A549 (cell line): ENCODE results near the gene RNF167. TPM values are rescaled to one million over a fixed set of nuclear protein-coding genes. Genes with fewer than 3 reads are reported as not detected.

Experiments used
- ATAC-seq, 2 experiments: fragments of 200-7000 bp in 1 of 2; fragments of >200 bp in 1 of 2; cut with Nextera tagmentation in 1 of 2; cut with Tn5 transposase in 1 of 2; 3 replicates each; pipeline versions ENCODE4 v1.8.0 to v1.9.1; 2018 to 2020; ENCODE audit warnings: mild to moderate bottlenecking in 1 of 2, moderate library complexity in 1 of 2
- CTCF ChIA-PET: fragments of 300-600 bp; sonication (Branson Sonifier 250); formaldehyde crosslinking; extraction: SDS; loops from one replicate; lab custom pipeline; 2021; ENCODE audit warnings: antibody characterized with exemption, inconsistent platforms; lab: Yijun Ruan, JAX
- POLR2A ChIA-PET: fragments of 350-600 bp; formaldehyde crosslinking; extraction: SDS; loops from one replicate; lab custom pipeline; 2021; ENCODE audit warnings: antibody characterized with exemption, inconsistent platforms; lab: Yijun Ruan, JAX
- DNase-seq, 2 experiments: peaks; one replicate each; pipeline versions ENCODE4 v3.0.0 to v3.0.0-alpha.2; 2011 to 2016; ENCODE audit warnings: low read depth in 1 of 2, low spot score in 1 of 2
- FAIRE-seq: peaks from 2 replicates; lab custom pipeline; 2011; peaks lifted over from hg19 to GRCh38; lab: Jason Lieb, UNC
- H3K27ac ChIP-seq, 2 experiments: fragments of >200 bp; sonication (Bioruptor Twin); formaldehyde crosslinking; 3 replicates each; pipeline ENCODE4 v1.5.1; 2016 to 2017
- H3K4me1 ChIP-seq: fragments of >200 bp; sonication (Bioruptor Twin); formaldehyde crosslinking; 3 replicates; pipeline ENCODE4 v1.6.1; 2016
- H3K4me2 ChIP-seq: fragments of >200 bp; sonication (Bioruptor Twin); formaldehyde crosslinking; 3 replicates; pipeline ENCODE4 v1.6.1; 2016
- H3K4me3 ChIP-seq: fragments of >200 bp; sonication (Bioruptor Twin); formaldehyde crosslinking; 3 replicates; pipeline ENCODE4 v1.5.1; 2016
- H3K9me3 ChIP-seq: fragments of >200 bp; sonication (Bioruptor Twin); formaldehyde crosslinking; 3 replicates; pipeline ENCODE4 v1.6.1; 2016
- BHLHE40 ChIP-seq: IDR thresholded peaks from 2 replicates; pipeline ENCODE4 v1.6.1; 2012; ENCODE audit warnings: low read depth, low read length, inconsistent platforms
- CEBPB ChIP-seq, 2 experiments: fragments of >200 bp in 1 of 2; sonication (Bioruptor Twin) in 1 of 2; formaldehyde crosslinking in 1 of 2; IDR thresholded peaks; 2 replicates each; pipeline ENCODE4 v1.6.1; 2012 to 2016
- CHD2 ChIP-seq: fragments of 150-350 bp; IDR thresholded peaks from 2 replicates; pipeline ENCODE4 v1.6.1; 2014; ENCODE audit warnings: low read length; ENCODE audit not compliant: partially characterized antibody
- CHD4 ChIP-seq: fragments of 200-600 bp; sonication (generic); IDR thresholded peaks from 2 replicates; pipeline ENCODE4 v1.6.1; 2016; ENCODE audit warnings: antibody characterized with exemption, mild to moderate bottlenecking, borderline replicate concordance
- EHF ChIP-seq: fragments of 250-450 bp; sonication (Bioruptor Pico); IDR thresholded peaks from 2 replicates; pipeline ENCODE4 v1.5.0; 2020; ENCODE audit warnings: mild to moderate bottlenecking
- EHMT2 ChIP-seq: fragments of 200-600 bp; sonication (generic); IDR thresholded peaks from 2 replicates; pipeline ENCODE4 v1.6.1; 2016; ENCODE audit warnings: antibody characterized with exemption, low read depth, mild to moderate bottlenecking, moderate library complexity
- ELK1 ChIP-seq: fragments of 150-350 bp; IDR thresholded peaks from 2 replicates; pipeline ENCODE4 v1.6.1; 2014; ENCODE audit warnings: low read depth, mild to moderate bottlenecking, low read length
- EP300 ChIP-seq, 2 experiments: fragments of >200 bp; sonication (Bioruptor Twin); formaldehyde crosslinking; IDR thresholded peaks; 2 replicates in 1 of 2; 3 replicates in 1 of 2; pipeline ENCODE4 v1.6.1; 2016 to 2017
- ESRRA ChIP-seq: fragments of 150-350 bp; IDR thresholded peaks from 2 replicates; pipeline ENCODE4 v1.6.1; 2014; ENCODE audit warnings: mild to moderate bottlenecking, low read length, borderline replicate concordance
- FOSL2 ChIP-seq, 2 experiments: fragments of 450-650 bp in 1 of 2; fragments of >200 bp in 1 of 2; sonication (Bioruptor Twin) in 1 of 2; formaldehyde crosslinking; IDR thresholded peaks; 2 replicates each; pipeline versions ENCODE4 v1.5.0 to v1.6.1; 2016 to 2020; ENCODE audit warnings: mild to moderate bottlenecking in 1 of 2, moderate library complexity in 1 of 2
- FOXS1 ChIP-seq: fragments of 250-450 bp; sonication (Bioruptor Pico); IDR thresholded peaks from 2 replicates; pipeline ENCODE4 v1.5.0; 2020; ENCODE audit warnings: mild to moderate bottlenecking, moderate library complexity
- KDM1A ChIP-seq: fragments of 200-600 bp; sonication (generic); IDR thresholded peaks from 2 replicates; pipeline ENCODE4 v1.6.1; 2016; ENCODE audit warnings: low read depth, mild to moderate bottlenecking
- MAZ ChIP-seq: fragments of 150-350 bp; IDR thresholded peaks from 2 replicates; pipeline ENCODE4 v1.6.1; 2014; ENCODE audit warnings: antibody characterized with exemption, low read depth, low read length, borderline replicate concordance
- MYC ChIP-seq: IDR thresholded peaks from 2 replicates; pipeline ENCODE4 v1.6.1; 2012; ENCODE audit warnings: mild to moderate bottlenecking, inconsistent platforms, low read length, improper control_type of control experiment, borderline replicate concordance
- NFE2L2 ChIP-seq: fragments of 150-350 bp; conservative IDR thresholded peaks from 2 replicates; pipeline ENCODE4 v1.6.1; 2014; ENCODE audit warnings: low read length
- NPAS2 ChIP-seq: fragments of 250-450 bp; sonication (Bioruptor Pico); IDR thresholded peaks from 2 replicates; pipeline ENCODE4 v1.8.0; 2022; ENCODE audit warnings: mild to moderate bottlenecking, moderate library complexity, borderline replicate concordance
- PHF8 ChIP-seq: fragments of 200-600 bp; sonication (generic); IDR thresholded peaks from 2 replicates; pipeline ENCODE4 v1.6.1; 2016; ENCODE audit warnings: low read depth, mild to moderate bottlenecking, antibody characterized with exemption, moderate library complexity, borderline replicate concordance
- RAD21 ChIP-seq, 2 experiments: fragments of >200 bp in 1 of 2; sonication (Bioruptor Twin) in 1 of 2; formaldehyde crosslinking in 1 of 2; IDR thresholded peaks in 1 of 2; conservative IDR thresholded peaks in 1 of 2; 2 replicates in 1 of 2; 3 replicates in 1 of 2; pipeline ENCODE4 v1.6.1; 2012 to 2018; ENCODE audit warnings: inconsistent platforms in 1 of 2
- RARB ChIP-seq: fragments of 250-450 bp; sonication (Bioruptor Pico); IDR thresholded peaks from 2 replicates; pipeline ENCODE4 v1.8.0; 2021; ENCODE audit warnings: mild to moderate bottlenecking, moderate library complexity
- RCOR1 ChIP-seq: fragments of 150-350 bp; IDR thresholded peaks from 2 replicates; pipeline ENCODE4 v1.6.1; 2014; ENCODE audit warnings: antibody characterized with exemption, low read length, low read depth
- RNF2 ChIP-seq: fragments of 200-600 bp; sonication (generic); IDR thresholded peaks from 2 replicates; pipeline ENCODE4 v1.6.1; 2016; ENCODE audit warnings: low read depth, mild to moderate bottlenecking, antibody characterized with exemption, moderate library complexity, borderline replicate concordance
- SMC3 ChIP-seq: fragments of >200 bp; sonication (Bioruptor Twin); formaldehyde crosslinking; IDR thresholded peaks from 3 replicates; pipeline ENCODE4 v1.6.1; 2018; ENCODE audit warnings: inconsistent platforms
- TFCP2L1 ChIP-seq: fragments of 250-450 bp; sonication (Bioruptor Pico); IDR thresholded peaks from 2 replicates; pipeline ENCODE4 v1.5.0; 2021; ENCODE audit warnings: mild to moderate bottlenecking
- WGBS: methylation state at CpG from one replicate; pipeline ENCODE4 v1.1.6; 2017; ENCODE audit errors: missing lambda C conversion rate; 5-methylcytosine and 5-hydroxymethylcytosine counted together
- polyA plus RNA-seq, 4 experiments: library from polyadenylated mRNA; depleted of rRNA in 3 of 4; stranded (reverse); fragments of >200 nt; fragmentation: RNase III in 1 of 4; extraction: RNeasy Plus Mini Kit Qiagen cat#74134 plus additional on column Dnase treatment in 1 of 4; gene quantifications; 2 replicates in 3 of 4; 3 replicates in 1 of 4; pipeline ENCODE4 v1.2.3, GENCODE V29; 2011 to 2017
- TF ChIP-seq, protein P1 (sequence below): IDR thresholded peaks from 2 replicates; pipeline ENCODE4 v1.6.1; 2012
- TF ChIP-seq, protein P2 (sequence below): fragments of >200 bp; sonication (Bioruptor Twin); formaldehyde crosslinking; IDR thresholded peaks from 3 replicates; pipeline ENCODE4 v1.5.1; 2016

The RNF167 gene
- polyA plus RNA-seq, 2 of the 4 experiments (the other 2 are of a cell fraction): 86.4 to 98.7 TPM

DNA sequence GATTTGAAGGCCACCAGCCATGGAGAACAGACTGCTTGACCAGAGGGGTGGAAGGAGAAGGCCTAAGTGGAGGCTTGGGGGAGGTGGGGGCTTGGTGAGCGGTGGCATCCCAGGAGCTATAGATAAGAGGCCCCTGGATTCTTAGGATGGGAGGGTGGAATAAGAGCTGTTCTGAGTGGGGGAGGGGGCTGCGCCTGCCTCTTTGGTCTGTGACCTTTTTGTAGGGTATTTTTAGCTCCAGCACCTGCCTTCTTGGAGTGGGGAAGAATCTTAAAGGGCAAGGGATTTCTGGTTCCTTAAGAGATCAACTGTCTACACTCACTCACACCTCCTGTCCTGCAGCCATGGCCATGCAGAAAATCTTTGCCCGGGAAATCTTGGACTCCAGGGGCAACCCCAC is 11.4 kb downstream of the RNF167 start:
- TF ChIP-seq NFE2L2 (no peak), RARB (CRISPR knock-in tag) (no peak), FOSL2 (IDR thresholded peaks at IDR 0.05) (no peak), FOSL2 (CRISPR knock-in tag; IDR thresholded peaks at IDR 0.05) (no peak), PHF8 (no peak), MYC (no peak), BHLHE40 (no peak), EHF (CRISPR knock-in tag) (no peak), RAD21 (conservative IDR thresholded peaks at IDR 0.05 in 1 of 2, IDR thresholded peaks at IDR 0.05 in 1 of 2) (no peak), KDM1A (no peak), CHD4 (no peak), CHD2 (no peak), TFCP2L1 (CRISPR knock-in tag) (no peak), RCOR1 (no peak), FOXS1 (CRISPR knock-in tag) (no peak), ESRRA (no peak), SMC3 (no peak), EHMT2 (no peak), EP300 (IDR thresholded peaks at IDR 0.05) (no peak)
- TF ChIP-seq, protein P1, sequence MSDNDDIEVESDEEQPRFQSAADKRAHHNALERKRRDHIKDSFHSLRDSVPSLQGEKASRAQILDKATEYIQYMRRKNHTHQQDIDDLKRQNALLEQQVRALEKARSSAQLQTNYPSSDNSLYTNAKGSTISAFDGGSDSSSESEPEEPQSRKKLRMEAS: no peak
- Histone ChIP-seq H3K9me3 (no peaks in the 10 kb centered on the region), H3K27ac (peak overlapping the region; percentile 99), H3K4me1 (peaks cover 28% of the 10 kb centered on the region), H3K4me3 (peak overlapping the region; percentile 98), H3K4me2 (peak overlapping the region; percentile 99)
- 71% methylated on average over 3 of the region's 3 CpGs for WGBS
- DNase-seq: no peak
- ATAC-seq: no peak
- FAIRE-seq: no peak
- ChIA-PET POLR2A (interaction anchor here (1.0 to 4.9 kb wide), 3 partner anchors 12 to 19 kb away, joined by 3 to 78 read pairs (median 68); partner anchors contain the start of genes RNF167, SLC25A11 and SPAG7), CTCF (interaction anchor here (1.1 to 7.1 kb wide), 7 partner anchors 14 to 110 kb away, joined by 4 to 63 read pairs (median 7); partner anchors contain the start of genes CAMTA2 and SPAG7)

GRCh38 chr17:4953451-4953961 is 13.4 kb downstream of the RNF167 start:
- Histone ChIP-seq H3K4me2 (no peak overlapping the region), H3K9me3 (no peaks in the 10 kb centered on the region), H3K4me1 (peaks cover 27% of the 10 kb centered on the region), H3K27ac (peak overlapping the region in 1 of 2 experiments; percentile 11; a peak in 2 of 6 replicates), H3K4me3 (no peak overlapping the region)
- ChIA-PET CTCF (interaction anchor here (1.1 to 7.1 kb wide), 5 partner anchors 12 to 44 kb away, joined by 4 to 63 read pairs (median 6); partner anchors contain the start of genes RNF167, SLC25A11 and SPAG7), POLR2A (interaction anchor here (4.4 kb wide), 1 partner anchor 12 kb away, joined by 78 read pairs; the partner anchor contains the start of gene SPAG7)
- WGBS: 93% methylated on average over 14 of the region's 14 CpGs
- TF ChIP-seq SMC3 (no peak), MAZ (no peak), CEBPB (IDR thresholded peaks at IDR 0.05) (no peak), FOSL2 (IDR thresholded peaks at IDR 0.05) (no peak), FOSL2 (CRISPR knock-in tag; IDR thresholded peaks at IDR 0.05) (no peak), EHMT2 (no peak), NPAS2 (CRISPR knock-in tag) (no peak), ELK1 (no peak), EP300 (IDR thresholded peaks at IDR 0.05) (no peak), RNF2 (no peak)
- TF ChIP-seq, protein P2, sequence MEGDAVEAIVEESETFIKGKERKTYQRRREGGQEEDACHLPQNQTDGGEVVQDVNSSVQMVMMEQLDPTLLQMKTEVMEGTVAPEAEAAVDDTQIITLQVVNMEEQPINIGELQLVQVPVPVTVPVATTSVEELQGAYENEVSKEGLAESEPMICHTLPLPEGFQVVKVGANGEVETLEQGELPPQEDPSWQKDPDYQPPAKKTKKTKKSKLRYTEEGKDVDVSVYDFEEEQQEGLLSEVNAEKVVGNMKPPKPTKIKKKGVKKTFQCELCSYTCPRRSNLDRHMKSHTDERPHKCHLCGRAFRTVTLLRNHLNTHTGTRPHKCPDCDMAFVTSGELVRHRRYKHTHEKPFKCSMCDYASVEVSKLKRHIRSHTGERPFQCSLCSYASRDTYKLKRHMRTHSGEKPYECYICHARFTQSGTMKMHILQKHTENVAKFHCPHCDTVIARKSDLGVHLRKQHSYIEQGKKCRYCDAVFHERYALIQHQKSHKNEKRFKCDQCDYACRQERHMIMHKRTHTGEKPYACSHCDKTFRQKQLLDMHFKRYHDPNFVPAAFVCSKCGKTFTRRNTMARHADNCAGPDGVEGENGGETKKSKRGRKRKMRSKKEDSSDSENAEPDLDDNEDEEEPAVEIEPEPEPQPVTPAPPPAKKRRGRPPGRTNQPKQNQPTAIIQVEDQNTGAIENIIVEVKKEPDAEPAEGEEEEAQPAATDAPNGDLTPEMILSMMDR: no peak
- TF ChIP-seq, protein P1: no peak
- DNase-seq (no peak), FAIRE-seq (no peak), ATAC-seq (no peak)
